ENCODE data around the gene SEMA4C.

SEMA4C gene, protein sequence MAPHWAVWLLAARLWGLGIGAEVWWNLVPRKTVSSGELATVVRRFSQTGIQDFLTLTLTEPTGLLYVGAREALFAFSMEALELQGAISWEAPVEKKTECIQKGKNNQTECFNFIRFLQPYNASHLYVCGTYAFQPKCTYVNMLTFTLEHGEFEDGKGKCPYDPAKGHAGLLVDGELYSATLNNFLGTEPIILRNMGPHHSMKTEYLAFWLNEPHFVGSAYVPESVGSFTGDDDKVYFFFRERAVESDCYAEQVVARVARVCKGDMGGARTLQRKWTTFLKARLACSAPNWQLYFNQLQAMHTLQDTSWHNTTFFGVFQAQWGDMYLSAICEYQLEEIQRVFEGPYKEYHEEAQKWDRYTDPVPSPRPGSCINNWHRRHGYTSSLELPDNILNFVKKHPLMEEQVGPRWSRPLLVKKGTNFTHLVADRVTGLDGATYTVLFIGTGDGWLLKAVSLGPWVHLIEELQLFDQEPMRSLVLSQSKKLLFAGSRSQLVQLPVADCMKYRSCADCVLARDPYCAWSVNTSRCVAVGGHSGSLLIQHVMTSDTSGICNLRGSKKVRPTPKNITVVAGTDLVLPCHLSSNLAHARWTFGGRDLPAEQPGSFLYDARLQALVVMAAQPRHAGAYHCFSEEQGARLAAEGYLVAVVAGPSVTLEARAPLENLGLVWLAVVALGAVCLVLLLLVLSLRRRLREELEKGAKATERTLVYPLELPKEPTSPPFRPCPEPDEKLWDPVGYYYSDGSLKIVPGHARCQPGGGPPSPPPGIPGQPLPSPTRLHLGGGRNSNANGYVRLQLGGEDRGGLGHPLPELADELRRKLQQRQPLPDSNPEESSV

DNA sequence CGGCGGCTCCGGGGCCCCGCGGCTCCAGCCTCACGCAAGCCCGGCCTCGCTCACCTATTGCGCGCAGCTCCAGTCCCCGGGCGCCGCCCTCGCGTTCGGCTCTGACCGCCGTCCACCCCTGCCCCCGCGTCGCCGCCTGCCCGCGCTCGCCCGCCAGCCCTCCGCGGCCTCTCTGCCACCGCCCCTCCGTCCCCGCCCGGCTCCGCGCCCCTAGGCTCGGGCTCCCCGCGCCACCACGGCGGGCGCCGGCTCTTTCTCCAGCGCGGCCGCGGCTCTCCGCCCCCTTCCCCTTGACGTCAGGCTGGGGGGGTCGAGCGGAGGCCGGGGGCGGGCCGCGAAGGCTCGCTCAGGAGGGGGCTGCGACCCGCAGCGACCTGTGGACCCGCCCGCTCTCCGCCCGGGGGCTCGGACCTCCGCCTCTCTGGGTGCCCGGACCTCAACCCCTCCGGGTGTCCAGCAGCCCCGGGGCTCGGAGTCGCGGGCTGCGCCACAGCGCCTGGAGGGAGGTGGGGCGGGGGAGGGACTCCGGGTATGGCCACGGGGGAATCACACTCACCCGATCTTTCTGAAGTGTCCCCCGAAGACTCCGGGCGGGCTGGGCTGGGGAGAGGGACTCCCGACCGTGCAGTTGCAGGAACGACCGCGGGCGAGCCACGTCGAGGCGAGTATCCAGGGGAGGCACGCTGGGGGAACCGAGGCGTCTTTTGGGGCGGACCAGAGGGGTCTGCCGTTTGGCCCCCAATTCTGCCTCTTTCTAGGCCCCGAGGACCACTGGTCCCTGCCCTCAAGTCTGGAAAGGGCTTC is at the start of gene SEMA4C:
TSS of gene SEMA4C (minus strand) at position 259 of the 804 bp plus-strand sequence. CDS start 2,194 bp downstream, outside the sequence.
- no peak for DNase-seq (ENCODE audit: low read depth in 2 of 2)

DNA sequence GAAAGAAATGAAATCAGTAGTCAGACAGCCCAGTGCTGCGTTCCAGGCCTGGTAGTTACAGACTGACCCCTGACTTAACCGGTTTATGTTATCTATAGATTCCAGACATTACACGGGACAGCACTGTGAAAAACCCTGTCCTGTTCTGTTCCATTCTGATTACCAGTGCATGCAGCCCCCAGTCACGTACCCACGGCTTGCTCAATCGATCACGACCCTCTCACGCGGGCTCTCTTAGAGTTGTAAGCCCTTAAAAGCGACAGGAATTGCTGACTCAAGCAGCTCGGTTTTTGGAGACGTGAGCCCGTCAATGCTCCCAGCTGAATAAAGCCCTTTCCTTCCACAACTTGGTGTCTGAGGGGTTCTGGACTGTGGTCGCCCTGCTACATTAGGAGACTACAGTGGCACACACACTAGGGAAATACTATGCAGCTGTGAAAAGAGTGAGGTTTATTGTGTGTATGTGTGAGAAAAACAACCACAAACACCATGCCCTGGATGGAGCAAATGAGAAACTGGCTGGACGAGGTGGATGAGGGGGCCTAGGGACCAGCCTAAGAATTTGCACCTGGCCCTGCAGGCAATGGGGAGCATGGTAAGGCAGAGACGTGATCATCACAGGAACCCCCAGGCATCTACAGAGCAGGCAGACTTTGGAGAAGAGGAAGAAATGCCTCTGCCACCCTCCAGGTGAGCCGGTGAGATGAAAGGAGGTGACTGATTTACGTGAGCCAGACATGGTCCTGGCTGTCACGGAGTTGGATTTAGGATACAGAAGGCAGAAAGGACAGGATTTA is 49.1 kb upstream of the SEMA4C start:
- DNase-seq (ENCODE audit: low read depth in 2 of 2), result no peak

DNA sequence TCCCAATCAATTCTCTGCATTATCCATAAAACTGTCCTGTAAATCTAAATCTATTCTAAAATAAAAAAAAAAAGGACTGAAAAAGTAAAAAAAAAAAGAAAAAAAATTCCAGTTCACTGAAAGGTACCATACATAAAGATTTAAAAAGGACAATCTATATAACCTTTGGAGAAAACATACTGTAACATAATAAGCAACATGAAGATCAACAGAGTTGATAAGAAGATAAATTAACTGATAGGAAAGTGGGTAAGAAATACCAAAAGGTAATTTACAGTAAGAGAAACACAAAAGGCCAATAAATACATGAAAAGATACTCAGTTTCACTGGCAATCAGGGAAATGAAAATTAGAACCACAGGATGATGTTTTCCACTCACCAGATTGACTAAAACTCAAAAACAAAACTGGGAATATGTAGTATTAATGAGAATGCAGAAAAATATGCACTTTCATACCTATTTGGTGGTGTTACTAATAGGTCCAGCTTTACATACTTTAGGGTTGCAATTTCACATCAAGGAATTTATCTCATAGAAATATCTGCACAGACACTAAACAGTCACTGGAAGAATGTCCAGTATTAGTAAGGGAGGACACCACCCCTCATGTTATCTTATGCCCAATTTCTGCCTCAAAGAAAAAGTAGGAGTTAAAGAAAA is 48.3 kb upstream of the SEMA4C start:
- no peak for DNase-seq (ENCODE audit: low read depth in 2 of 2)

DNA sequence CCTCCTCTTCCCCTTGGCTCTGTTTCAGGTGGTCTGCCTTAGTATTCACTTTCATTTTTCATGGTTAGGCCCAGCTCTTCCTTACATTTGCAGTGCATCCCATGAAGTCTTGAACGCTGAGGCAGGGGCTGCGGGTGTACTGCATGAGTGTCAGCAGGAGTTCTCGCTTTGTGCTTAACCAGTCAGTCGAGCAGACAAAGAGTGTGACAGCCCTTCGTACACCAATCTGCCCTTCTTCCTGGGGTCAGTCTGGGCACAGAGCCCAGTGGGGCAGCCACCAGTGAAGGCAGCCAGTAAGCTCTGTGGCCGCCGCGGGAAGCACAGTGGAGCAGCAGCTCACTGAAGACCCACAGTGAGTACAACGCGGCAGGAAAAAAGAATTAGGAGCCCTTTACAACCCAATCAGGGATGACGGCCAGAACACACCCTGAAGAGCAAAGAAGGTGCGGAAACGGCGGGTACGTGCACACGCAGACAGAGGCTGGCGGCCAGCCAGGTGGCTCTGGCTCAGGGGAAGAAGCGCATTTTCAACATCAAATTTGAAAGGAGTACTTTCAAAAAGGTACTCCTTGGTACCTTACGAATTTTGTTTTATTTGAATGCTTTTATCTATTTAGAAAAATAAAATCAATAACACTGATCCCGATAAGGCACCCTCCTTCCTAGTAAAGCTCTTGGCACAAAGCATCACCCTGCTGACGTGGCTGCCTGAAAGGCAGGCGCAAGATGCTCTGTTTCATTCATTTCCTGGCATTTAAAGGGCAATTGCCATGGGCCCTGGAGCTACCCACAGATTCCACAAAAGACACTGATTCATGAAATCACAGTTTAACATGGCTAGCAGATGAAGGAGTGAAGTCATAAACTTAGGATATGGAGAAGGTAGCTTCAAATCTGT is 47.0 kb upstream of the SEMA4C start:
- no peak for DNase-seq (ENCODE audit: low read depth in 2 of 2)

DNA sequence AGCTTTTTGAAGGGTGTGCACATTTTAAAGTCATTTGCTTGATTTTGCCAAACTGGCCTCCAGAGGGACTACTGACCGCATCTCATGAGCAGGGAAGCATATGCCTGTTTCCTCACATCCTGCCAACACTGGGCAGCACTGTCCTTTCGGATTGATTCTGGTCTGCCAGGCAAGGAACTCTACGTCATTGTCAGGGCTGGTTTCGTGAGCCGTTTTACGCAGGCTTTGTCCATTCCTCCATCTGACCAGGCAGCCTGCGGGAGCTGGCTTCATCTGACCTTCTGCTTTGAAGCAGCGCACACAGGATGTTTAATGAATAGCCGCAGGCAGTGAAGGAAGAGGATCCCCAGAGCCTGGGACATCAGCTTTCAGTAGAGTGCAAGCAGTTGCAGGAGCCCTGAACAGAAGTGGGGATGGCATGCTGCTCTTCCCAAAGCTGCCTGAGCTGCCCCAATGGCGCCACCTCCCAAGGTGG is 46.3 kb upstream of the SEMA4C start:
- DNase-seq (ENCODE audit: low read depth in 2 of 2), result no peak

DNA sequence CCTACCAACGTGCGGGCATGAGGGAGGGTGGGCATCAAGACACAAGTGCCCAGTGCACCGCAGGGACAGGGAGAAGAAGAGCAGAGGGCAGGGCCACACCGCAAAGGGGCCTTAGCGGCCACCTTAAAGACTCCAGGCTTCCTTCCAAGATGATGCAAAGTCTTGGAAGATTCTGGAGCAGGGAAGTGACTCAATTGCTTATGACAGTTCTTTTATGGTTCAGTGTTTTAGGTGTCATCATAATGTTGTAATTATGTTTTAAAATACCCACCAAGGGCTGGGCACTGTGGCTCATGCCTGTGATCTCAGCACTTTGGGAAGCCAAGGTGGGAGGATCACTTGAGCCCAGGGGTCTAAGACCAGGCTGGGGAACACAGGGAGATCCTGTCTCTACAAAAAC is 44.5 kb upstream of the SEMA4C start:
- DNase-seq (ENCODE audit: low read depth in 2 of 2), result no peak

DNA sequence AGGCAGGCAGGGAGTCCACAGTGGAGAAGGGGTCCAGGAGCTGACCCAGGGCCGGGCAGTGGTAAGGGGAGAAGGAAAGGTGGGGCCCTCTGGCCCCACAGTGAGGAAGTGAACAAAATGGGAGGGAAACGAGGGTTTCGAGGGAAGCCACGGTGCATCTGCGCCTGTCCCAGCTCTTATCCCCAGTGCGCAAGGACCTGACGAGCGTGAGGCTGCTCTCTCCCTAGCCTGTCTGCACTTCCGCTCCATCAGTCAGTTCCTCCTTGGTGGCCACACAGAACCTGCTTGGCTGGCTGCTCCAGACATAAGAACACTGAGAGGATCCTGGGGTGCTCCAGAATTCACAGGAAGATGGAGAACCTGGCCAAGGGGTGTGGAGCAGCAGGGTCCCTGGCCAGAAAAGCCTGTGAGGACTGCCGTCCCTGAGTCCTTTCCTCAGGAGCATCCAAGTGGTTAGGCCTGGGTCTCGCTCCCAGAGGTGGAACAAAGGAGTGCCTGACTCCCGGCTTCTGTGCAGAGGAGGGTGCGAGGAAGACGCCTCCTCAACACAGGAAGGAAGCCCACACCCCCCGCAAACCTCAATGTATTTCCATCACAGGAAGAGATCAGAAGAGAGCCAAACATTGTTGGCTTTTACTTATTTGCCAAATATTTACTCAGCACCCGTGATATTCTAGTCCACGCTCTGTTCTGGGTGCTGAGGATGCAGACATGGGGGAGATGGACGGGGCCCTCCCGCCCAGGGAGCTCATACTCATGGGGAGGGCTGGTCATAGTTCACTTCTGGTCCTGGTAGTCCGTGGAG is 43.7 kb upstream of the SEMA4C start:
- no peak for DNase-seq (ENCODE audit: low read depth in 2 of 2)

DNA sequence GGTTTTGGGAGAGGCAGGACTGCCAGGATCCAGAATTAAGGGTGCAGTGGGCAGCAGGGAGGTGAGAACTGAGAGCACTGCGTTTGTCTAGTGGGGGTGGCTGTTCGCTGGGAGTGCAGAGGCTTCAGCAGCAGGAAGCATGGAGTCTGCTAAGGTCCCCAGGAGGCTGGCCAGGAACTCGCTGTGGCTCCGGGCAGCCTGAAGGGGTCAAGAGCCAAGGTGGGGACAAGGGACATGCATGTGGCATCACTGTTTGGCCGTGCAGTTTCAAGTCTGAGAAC is 43.2 kb upstream of the SEMA4C start:
- DNase-seq (ENCODE audit: low read depth in 2 of 2), result no peak

DNA sequence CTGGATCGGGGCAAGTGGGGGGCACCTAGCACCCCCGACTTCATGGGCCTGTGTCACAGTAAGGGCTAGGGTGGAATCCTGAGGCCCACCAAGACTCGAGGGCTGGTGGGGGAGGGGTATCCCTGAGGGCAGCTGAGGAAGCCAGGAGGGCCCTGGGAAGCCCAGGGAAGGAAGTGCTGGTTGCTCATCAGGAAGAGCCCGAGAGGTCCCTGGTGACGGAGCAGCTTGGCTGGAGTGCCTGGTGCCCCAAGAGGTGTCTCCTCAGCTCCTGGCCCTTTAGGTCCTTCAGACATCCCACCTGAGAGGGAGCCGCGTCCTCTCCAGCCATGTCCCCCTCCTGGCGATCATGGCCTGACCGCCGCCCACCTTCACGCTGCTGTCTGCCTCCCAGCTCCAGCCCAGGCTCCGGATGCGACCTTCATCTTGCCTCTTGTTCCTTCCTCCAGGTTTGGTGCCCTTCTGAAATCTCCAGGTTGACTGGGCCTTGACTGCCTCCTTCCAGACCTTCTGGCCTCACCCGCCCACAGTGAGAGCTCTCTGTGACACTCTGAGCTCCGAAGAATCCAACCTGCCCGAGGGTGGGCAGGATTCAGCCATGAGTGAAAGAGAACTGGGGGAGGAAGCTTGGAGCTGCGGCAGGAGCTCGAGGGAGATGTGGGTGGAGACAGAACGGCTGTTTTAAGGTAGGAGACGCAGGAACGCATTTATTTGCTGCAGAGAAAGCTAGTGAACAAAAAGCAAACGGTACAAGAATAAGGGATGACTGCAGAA is 42.7 kb upstream of the SEMA4C start:
- DNase-seq (ENCODE audit: low read depth in 2 of 2), result no peak

DNA sequence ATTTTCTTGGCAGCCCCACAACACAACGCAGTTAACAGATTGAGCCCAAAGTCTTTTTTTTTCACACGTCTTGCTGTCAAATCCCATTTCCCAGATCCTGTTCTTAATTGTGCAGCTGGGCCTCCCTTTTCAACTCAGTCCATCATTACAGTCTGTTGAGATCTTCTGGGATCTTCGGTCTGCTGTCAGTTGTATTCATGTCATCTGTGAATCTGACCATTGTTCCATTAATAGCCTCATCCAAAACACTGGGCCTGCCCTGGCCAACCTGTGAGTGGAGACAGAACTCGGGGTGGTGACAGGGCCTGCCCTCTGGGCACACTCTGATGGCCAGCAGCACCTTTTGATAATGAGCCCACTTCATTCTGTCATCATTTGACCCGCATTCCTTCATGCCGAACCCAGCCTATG is 39.7 kb upstream of the SEMA4C start:
- no peak for DNase-seq (ENCODE audit: low read depth in 2 of 2)

DNA sequence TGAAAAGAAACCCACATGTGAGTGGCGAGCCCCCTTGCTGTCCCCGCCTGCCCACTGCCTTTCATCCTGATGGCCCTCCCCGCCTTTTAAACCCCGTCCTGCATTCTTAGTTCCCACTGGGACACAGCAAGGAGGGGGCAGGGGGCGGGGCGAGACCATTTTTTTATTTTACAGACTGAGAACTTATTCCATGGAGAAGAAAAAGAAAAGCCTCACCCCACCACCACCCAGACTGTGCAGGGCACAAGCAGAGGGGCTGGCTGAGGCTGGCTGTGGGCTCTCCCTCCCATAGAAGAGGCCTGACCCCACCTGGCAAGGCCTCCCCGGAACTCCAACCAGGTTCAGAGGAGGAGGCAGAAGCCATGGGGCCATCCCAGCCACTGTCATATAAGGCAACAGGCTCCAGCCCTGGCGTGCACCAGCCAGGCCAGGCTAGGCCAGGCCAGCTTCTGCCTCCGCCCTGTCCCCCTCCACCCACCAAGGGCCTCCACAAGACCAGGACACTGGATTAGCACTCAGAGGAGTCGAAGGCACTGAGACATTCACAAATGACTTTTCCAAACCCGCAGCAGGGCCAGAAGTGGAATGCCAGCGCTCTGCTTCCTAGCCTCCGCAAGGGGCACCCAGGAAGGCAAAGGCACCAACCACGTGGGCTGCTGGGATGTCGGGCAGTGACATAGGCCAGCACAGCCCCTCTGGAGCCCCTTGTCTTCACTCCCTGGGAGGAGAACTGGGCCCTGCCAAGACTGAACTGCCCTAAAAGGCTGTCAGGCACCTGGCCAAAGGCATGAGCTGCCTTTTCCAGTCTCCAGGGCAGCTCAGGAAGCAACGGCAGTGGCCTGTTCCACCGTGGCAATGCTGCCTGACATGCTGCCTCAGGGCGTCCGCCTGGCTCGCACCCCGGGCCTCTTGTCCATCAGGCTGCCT is 37.5 kb upstream of the SEMA4C start:
- DNase-seq (ENCODE audit: low read depth in 2 of 2), result no peak

DNA sequence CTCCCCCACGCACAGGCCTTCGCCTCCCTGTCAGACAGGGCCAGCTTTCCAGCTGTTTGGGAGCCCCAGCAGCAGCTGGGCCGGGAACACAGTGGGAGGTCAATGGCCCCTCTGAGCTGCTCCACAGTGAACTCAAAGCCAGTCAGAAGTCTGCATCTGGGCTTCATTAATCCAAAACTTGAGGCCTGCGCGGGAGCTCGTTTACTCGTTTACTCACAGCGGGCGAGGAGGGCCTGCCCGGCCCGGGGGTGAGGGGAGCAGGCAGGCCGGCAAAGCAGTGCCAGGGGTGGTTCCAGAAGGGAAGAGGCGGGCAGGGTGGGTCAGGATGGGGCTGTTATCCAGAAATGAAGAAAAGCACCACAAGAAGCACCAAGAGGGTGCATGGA is 36.8 kb upstream of the SEMA4C start:
- DNase-seq (ENCODE audit: low read depth in 2 of 2), result no peak

DNA sequence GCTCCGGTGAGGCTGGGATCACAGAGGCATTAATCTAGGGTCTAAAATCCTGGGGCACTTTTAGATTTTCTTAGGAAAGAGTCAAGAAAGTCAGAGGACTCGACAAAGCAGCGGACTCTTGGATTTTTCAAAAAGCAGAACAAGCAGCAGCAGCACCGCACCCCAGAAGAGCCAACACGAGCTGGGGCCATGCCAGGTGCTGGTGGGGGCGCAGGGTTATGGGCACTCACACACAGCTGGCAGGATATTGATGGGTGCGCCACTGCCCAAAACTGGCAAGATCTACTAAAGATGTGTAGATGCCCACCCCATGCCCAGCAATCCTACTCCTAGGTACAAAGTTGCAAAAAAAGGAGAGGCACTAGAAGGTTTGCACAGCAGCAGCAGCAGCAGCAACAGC is 33.9 kb upstream of the SEMA4C start:
- no peak for DNase-seq (ENCODE audit: low read depth in 2 of 2)

DNA sequence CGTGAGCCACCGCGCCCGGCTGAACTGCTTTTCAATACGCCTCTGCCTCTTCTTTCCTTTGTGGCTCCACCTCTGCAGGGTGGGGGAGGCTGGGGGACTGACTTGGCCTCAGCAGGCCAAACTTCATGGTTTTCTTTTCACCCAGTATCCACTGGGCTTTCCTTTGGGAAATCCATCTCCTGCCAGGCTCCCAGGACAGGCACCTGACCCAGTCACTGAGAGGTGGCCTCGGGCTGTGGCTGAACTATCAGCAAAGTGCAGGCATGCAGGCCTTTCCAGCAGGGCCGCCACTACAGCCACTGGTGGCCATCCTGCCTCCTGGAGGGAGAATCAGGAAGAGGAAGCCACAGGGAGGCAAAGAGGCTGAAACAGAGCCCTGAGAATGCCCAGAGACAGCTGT is 33.4 kb upstream of the SEMA4C start:
- DNase-seq (ENCODE audit: low read depth in 2 of 2), result no peak

DNA sequence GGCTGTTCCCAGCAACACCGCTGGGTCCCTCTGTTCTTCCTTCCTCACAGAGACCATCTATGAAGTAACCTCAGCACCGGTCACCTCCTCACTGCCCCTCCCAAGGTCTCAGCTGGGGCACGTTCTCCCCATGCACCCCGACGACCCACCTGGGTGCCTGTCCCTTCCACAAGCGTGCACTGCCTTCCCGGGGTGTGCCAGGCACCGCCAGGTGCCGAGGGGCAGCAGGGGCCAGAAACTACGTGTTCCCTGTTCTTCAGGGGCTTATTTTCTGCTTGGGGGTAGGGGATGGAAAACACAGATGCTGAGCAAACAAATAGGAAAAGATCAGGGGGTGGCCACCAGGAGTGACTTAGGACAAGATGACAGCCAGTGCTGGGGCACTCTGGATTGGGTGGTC is 30.4 kb upstream of the SEMA4C start:
- no peak for DNase-seq (ENCODE audit: low read depth in 2 of 2)

DNA sequence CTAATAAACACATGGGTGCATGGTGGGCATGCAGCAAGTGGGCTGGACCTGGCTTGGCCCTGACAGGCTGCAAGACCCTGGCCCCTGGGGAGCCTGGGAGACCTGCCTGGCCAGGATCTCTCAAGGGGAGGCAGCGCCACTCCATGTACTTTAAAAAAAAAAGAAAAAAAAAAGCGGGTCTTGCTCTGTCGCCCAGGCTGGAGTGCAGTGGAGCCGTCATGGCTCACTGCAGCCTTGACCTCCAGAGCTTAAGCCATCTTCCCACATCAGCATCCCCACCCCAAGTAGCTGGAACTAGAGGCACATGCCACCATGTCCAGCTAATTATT is 29.5 kb upstream of the SEMA4C start:
- no peak for DNase-seq (ENCODE audit: low read depth in 2 of 2)

DNA sequence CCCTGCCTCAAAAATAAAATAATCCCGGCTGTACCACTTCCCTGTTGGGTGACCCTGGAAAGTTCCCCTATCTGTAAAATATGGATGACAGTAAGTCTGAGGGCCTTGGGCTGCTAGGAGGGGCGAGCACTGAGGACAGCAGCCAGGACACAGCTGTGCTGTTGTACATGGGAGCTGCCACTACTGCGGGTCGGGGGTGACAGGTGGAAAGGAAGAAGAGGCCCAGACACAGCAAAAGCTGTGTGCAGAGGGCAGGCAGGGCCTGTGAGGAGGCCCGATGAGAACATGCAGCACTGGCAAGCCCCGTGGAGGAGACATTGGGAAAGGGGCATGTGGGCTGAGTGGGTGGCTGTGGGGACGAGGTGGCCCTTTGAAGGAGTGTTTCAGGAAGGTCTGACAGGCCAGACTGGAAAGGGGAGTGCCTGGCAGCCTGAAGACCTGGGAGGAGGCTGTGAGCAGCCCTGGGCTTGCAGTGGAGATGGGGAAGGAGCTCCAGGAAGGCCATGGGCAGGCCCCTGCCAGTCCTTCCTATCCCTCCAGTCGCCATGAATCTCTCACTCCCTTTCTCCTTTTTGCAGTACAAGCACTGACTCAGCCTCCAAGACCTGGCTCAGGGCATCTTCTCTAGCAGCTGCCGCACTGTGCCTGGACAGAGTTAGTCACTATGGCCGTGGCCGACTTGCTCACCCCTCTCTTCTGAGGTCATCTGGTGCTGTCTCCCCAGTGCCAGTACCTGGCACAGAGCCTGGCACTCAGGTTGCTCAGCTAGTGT is 28.9 kb upstream of the SEMA4C start:
- DNase-seq (ENCODE audit: low read depth in 2 of 2), result no peak
